GM19238 (cell line): ENCODE results near the gene FLOT2.
"Not testable (repeated sequence)": the region's sequence is repeated elsewhere in the genome, so short reads cannot be mapped to it uniquely, and the experiment has no call there.

Source experiments
- DNase-seq: peaks from one replicate; pipeline ENCODE4 v3.0.0; 2011; ENCODE audit warnings: low spot score; ENCODE audit not compliant: insufficient read length

FLOT2 gene

GRCh38 chr17:28849281-28849680 is 48.3 kb downstream of the FLOT2 start:
- no peak for DNase-seq

GRCh38 chr17:28848667-28849066 is 48.9 kb downstream of the FLOT2 start:
- DNase-seq: peak; percentile 48

- not testable (repeated sequence) for DNase-seq
Measured at GRCh38 chr17:28846699-28847098, 50.8 kb downstream of the FLOT2 start.

DNA sequence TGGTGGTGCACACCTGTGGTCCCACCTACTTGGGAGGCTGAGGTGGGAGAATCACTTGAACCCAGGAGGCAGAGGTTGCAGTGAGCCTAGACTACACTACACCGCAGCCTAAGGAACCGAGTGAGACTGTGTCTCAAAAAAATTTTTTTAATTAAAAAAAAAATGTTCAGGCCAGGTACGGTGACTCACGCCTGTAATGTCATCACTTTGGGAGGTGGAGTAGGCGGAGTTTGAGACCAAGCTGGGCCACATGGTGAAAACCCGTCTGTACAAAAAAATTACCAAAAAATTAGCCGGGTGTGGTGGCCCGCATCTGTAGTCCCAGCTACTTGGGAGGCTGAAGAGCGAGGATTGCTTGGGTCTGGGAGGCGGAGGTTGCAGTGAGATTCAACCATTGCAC is 51.3 kb downstream of the FLOT2 start:
- no peak for DNase-seq

GRCh38 chr17:28843816-28844148 is 53.8 kb downstream of the FLOT2 start:
- DNase-seq: no peak

- peak; percentile 99 for DNase-seq
Measured at GRCh38 chr17:28842282-28843012, 55.1 kb downstream of the FLOT2 start, which contains the start of gene FAM222B. Gene FAM222B, minus strand, starts transcription at chr17:28842790. Its CDS starts 76,123 bp downstream, at chr17:28766667.

GRCh38 chr17:28841901-28842281 is 55.6 kb downstream of the FLOT2 start:
- no peak for DNase-seq

- DNase-seq: no peak
Measured at GRCh38 chr17:28839221-28839620, 58.3 kb downstream of the FLOT2 start.

DNA sequence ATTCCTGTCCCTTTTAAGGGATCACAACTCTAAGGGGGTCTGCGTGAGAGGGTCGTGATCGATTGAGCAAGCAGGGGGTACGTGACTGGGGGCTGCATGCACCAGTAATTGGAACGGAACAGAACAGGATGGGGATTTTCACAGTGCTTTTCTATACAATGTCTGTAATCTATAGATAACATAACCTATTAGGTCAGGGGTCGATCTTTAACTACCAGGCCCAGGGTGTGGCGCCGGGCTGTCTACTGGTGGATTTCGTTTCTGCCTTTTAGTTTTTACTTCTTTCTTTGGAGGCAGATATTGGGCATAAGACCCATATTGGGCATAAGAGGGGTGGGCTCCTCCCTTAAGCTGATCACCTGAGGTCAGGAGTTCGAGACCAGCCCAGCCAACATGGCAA is 61.0 kb downstream of the FLOT2 start:
- not testable (repeated sequence) for DNase-seq

GRCh38 chr17:28834420-28834819 is 63.1 kb downstream of the FLOT2 start:
- no peak for DNase-seq
